ENCODE data around the gene RIIAD1. TPM values are rescaled to one million over a fixed set of nuclear protein-coding genes. Genes with fewer than 3 reads are reported as not detected.
A peak's percentile ranks its signal among the peaks of the same experiment; 100 is the strongest.
"Not testable (repeated sequence)": the region's sequence is repeated elsewhere in the genome, so short reads cannot be mapped to it uniquely, and the experiment has no call there.

RIIAD1 gene
- total RNA-seq, result not detected

DNA sequence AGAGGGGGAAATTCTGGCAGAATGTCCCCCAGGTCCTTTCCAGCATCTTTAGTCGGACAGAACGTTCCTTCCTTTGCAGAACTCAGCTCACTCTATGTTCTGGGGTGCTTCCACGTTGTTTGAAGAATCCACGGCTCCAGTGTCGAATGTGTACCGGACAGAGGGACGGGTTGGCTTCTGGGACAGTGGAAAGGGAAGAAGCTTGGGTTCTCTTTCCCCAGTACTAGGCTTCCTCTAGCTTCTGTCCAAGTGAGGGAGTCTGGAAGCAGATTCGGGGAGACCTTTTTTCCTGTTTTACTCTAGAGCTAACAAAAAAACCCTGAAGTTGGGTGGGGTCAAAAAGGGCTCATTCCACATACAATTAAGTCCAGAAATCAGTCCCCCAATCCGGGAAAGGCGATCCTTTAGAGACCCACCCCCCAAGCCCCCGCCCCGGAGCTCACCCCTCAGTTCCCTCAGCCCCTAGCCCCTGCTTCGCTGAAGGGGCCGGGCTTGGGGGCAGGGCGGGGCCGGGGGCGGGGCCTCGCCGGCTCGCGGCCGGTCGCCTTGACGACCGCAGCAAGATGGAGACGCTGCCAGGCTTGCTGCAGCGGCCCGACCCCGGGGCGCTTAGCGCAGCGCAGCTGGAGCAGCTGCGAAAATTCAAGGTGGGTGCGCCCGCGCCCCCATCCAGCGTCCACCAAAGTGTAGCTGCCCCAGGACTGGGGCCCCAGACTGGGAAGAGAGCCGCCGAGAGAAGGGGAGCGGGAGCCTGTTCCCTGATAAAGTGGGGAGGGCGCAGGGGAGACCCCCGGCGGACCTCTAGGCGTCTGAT, at the start of gene RIIAD1:
RIIAD1 (plus strand) TSS at position 549 of the 814 bp plus-strand sequence; CDS start at position 564, 15 bp downstream.
- no peak for DNase-seq

DNA sequence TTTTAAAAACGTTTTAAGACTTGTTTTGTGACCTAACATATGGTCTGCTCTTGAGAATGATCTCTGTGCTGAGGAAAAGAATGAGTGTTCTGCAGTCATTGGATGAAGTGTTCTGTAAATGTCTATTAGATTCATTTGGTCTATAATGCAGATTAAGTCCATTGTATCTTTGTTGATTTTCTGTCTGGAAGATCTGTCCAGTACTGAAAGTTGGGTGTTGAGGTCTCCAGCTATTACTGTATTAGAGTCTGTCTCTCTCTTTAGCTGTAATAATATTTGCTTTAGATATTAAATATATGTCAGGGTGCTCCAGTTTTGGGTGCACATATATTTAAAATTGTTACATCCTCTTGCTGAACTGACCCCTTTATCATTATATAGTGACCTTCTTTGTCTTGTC, 47.9 kb upstream of the RIIAD1 start:
- no peak for DNase-seq

GRCh38 chr1:151680391-151680790, 40.9 kb upstream of the RIIAD1 start:
- no peak for DNase-seq

- no peak for DNase-seq
Measured at GRCh38 chr1:151680826-151681225, 40.5 kb upstream of the RIIAD1 start.

- no peak for DNase-seq
Measured at GRCh38 chr1:151681923-151682322, 39.4 kb upstream of the RIIAD1 start.

- DNase-seq, result not testable (repeated sequence)
Measured at GRCh38 chr1:151682901-151683300, 38.4 kb upstream of the RIIAD1 start.

DNA sequence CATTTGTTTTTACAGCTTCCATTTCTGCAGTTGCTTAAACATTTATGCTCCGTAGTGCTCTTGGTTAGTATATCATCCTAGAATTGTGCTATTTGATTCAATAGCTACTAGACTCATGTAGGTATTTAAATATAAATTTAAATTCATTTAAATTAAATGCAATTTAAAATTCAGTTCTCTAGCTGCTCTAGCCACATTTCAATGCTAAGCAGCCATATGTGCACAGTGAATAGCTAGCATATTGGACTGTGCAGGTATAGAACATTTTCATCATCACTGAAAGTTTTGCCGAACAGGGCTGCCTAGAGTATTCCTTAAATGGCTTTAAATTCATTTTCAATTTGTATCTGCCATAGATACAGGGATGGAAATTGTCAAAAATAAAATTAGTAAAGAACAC, 37.2 kb upstream of the RIIAD1 start:
- no peak for DNase-seq

- DNase-seq, result no peak
Measured at GRCh38 chr1:151686561-151686960, 34.8 kb upstream of the RIIAD1 start.

DNA sequence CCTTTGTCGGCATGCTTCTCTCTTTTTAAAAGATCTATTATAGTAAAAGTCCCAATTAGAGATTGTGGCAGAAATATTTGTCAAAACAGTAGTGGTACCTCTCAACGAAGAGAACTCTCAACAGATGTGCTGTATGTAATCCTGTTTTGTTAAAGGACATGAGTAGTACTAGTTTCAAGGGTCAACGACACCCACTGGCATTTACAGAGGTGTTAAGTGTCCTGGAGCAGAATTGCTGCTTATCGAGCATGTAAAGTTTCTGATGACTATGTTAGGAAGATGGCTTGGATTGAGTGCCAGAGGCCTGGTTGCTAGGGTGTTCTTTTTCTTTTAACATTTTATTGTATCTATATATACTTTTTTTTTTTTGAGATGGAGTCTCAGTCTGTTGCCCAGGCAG, 31.8 kb upstream of the RIIAD1 start:
- DNase-seq, result no peak

DNA sequence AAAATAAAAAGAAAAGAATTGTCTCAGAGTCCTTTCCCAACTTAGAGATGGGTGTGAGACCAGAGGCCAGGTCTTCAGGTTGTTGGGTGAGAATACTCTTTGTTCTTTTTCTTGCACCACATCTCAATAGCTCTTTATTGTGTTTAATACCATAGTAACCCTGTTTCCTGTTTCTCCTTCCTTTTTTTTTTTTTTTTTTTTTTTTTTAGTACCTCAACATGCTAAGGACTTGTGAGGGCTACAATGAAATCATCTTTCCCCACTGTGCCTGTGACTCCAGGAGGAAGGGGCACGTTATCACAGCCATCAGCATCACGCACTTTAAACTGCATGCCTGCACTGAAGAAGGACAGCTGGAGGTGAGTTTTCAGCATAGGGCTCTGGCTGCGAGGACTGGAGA, 29.1 kb upstream of the RIIAD1 start:
- DNase-seq, result no peak

GRCh38 chr1:151693057-151693651, 28.2 kb upstream of the RIIAD1 start:
- peak; percentile 21 for DNase-seq

DNA sequence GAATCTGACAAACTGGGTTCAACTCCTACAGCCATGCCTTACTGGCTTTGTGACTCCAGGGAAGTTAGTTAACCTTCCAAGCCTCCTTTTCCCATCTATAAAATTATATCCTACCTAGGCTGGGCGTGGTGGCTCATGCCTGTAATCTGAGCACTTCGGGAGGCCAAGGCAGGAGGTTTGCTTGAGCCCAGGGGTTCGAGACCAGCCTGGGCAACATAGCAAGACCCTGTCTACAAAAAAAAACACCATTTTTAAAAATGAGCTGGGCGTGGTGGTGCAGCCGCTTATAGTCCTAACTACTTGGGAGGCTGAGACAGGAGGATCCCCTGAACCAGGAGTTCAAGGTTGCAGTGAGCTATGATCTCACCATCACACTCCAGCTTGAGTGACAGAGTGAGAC, 19.8 kb upstream of the RIIAD1 start:
- no peak for DNase-seq

DNA sequence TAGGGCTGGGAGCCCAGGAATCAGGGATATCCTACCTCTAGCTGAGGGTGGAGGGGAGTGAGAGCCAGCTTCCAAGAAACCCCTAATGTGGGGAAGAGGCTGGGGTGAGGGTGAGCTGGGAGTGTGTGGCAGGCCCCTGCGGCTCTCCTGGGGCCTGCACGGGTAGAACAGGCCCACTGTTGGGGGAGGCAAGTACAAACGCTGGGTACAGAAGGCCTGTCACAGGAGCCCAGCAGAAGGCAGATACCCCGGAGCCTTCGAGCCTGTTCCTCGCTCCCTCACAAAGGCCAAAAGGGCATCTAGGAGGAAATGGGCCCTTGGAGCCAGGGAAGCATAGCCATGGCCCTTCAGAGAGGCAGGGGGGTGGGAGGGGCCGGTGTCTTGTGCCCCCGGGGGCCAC, 18.4 kb upstream of the RIIAD1 start:
- no peak for DNase-seq

DNA sequence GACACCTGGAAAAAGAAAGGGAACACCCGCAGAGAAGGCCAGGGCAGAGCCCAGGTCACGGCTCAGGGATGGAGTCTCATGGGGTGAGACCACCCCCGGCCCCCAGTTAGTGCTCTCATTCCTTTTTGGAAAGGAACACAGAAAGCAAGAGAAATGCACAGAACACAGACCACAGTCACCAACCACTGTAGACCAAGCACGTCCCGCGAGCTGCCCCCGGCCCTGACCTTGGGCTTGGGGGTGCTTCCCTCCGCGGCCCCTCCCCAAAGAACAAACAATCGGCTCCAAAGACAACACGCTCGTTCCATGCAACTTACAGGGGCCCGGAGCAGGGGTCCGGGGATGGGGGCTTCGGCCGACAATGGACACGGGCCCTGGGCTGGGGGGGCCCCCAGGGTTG, 17.5 kb upstream of the RIIAD1 start:
- DNase-seq, result no peak

GRCh38 chr1:151704246-151704645, 17.1 kb upstream of the RIIAD1 start:
- no peak for DNase-seq

GRCh38 chr1:151705146-151705545, 16.2 kb upstream of the RIIAD1 start:
- no peak for DNase-seq

DNA sequence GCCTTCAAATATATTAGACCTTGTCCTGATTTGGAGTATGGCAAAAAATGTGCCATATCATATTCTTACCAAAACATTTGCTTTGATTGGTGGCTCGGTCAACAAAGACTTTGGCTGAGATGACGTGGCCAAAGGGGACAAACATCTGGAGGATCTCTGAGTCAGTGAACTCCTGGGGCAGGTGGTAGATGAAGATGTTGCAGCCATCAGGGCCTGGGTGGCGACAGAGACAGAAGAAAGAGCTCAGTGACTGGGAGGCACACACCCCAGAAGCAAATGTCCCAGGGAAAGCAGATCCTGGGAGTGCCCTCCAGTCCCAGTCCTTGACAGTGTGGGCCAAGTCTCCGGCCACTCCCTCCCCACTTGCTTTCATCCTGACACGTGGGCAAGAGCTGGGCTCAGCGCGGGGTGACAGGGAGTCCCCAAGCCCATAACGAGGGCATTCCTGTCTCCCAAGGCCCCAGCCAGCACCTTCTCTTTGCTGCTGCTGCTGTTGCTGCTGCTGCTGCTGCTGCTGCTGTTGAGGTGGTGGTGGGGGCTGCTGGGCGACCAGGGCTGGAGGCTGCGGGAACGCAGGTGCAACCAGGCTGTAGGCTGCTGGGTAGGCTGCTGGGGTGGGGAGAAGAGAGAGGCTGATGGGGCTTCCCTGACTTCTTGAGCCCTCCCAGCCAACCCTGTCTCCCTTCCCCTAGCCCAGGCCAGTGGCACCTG, 15.4 kb upstream of the RIIAD1 start:
- no peak for DNase-seq

DNA sequence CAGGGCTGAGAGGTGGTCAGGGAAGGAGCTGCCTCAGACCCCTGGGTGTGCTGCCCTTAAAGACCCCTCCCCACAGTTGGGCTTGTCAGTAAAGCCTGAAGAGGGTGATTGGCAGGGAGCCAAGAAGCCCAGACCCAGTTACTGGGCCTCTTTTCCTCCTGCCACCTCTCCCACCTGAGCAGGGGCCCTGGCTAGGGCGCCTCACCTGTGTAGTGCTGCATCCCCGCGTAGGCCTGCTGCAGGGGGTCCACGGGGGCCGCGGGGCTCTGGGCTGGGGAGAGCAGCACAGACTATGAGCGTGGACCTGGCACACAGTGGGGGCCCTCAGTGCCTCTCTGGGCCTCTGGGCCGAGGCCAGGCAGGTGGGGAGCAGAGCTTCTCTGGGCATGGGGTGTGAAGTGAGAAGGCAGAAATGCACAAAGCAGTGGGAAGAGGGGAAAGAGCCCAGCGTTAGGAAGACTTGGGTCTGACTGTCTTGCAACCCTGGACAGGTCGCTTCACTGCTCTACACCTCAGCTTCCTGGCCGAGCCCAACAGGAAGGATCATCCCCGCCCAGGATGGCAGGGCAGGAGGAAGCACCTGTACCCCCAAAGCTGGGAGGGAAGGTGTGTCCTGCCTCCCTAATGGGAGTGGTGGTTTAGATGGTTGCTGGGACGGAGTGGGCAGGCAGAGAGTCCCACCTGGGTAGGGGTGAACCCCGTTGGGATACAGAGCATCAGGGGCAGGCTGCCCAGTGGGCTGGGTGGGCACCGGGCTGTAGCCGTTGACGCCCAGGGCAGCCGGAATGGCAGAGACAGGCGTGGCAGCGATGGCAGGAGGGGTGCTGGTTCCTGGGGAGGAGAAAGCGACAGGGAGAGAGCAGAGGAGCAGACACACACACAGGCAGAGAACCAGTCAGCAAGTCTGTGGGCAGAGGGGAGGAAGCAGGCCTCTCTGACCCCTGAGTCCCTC, 14.6 kb upstream of the RIIAD1 start:
- DNase-seq, result no peak

- DNase-seq, result no peak
Measured at GRCh38 chr1:151707541-151708065, 13.7 kb upstream of the RIIAD1 start.

GRCh38 chr1:151708891-151709290, 12.4 kb upstream of the RIIAD1 start:
- DNase-seq, result no peak

DNA sequence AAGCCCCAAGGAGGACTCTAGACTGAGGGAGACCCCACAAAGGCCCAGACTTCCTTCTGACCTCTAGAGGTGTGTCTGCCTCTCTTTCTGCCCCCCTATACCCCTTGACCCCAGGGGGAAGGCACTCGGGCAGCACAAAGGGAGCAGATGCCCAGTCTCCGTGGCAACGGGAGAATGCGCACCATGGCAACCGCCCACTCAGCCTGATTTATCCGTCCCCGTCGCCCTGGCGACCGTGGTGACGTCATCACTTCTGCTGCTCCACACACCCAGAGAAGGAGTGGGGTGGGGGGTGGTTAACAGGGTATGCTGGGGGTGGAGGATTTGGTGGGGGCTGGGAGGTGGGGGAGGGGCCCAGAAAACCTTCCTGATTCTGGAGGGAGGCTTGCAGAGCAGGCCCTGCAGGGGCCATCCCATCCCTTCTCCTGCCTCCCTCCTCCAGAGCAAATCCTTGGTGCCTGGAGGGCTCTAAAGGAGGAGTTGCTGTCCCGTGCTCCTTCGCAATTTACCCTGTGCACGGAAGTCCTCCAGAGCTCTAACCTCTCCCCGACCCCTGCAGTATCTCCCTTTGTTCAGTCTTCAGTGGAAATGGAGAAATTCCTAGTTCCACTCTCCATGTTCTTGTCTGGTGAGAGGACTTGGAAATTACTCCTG, 11.0 kb upstream of the RIIAD1 start:
- DNase-seq, result no peak
